COLO668 (cell line): ENCODE results near the gene RNF166.

Experiments used
- DNase-seq: peaks from one replicate; lab custom pipeline; 2025; ENCODE audit not compliant: unreplicated experiment; lab: John Stamatoyannopoulos, UW

The RNF166 gene

DNA sequence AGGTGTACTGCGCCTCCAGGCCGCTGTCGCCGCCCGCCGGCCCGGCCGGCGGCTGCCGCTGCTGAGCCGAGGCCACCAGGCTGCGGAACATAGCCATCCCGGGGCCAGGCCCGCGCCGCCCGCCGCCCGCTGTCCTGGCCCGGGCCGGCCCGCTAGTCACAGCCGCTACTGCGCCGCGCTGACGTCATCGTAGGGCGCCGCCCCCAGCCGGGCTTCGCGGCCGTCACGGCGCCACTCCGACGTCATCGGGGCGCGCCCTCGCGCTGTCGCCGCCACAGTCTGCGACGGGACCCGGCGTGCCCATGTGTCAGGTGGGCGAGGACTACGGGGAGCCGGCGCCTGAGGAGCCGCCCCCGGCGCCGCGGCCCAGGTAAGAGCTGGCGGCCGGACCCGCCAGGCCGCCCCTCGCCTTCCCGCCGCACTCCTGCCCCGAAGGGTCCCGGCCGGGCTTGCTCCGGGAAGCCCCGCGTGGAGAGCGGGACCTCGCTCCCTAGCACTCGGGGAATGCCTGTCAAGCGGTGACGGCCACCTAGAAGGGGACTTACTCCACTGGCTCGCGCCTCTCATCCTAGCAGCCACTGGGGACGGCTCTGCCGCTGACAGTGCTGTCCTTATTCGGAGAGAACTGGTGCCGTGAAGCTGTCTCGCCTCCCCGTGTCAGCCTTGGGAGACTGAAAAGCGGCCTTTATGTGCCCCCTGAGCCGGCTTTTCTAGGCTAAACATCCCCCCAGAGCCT is at the start of gene RNF166, which contains the start of gene CTU2:
RNF166 (minus strand) TSS at position 180 of the 736 bp plus-strand sequence; CDS start at position 97, 83 bp downstream.
CTU2 (plus strand) TSS at position 275 of the 736 bp plus-strand sequence; CDS start at position 303, 28 bp downstream.
- DNase-seq: peak; percentile 92

- no peak for DNase-seq
These were observed 48.9 kb upstream of the RNF166 start for GRCh38 chr16:88754912-88755744.

GRCh38 chr16:88754109-88754911 is 48.1 kb upstream of the RNF166 start:
- DNase-seq: no peak

- DNase-seq: no peak
These were observed 47.4 kb upstream of the RNF166 start for GRCh38 chr16:88753602-88754001.

DNA sequence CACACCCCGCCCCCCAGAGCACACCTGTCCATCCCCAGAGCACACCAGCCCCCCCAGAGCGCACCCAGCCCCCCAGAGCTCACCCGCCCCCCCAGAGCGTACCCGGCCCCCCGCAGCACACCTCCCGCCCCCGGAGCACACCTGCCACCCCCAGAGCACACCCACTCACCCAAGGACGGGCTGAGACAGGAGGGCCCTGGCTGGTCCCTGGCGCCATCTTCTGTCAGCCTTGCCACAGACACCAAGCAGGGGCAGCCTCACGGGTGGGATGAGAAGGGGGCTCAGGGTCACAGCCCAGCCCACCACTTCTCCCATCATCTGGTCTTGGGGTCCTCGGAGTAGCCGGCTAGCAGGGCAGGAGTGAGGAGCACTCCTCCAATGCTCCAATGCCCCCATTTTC is 47.0 kb upstream of the RNF166 start:
- no peak for DNase-seq

GRCh38 chr16:88752386-88753002 is 46.3 kb upstream of the RNF166 start:
- DNase-seq: no peak

DNA sequence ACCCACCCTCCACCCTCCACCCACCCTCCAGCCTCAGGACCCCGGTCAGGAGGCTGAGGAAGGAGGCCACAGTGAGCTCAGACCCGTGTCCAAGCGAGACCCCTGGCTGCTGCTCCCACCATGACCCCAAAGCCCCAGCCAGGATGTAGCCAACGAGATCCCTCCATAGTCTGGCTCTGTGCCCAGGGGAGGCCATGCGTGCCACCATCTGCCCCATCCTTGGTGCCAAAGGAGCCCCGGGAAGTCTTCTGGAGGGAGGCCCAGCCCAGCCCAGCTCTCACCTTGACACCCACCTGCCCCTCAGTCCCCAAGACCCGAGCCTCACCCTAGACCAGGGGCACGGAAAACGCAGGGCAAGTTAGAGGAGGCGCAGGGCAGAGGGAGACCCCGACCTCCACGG is 44.6 kb upstream of the RNF166 start:
- DNase-seq: no peak

DNA sequence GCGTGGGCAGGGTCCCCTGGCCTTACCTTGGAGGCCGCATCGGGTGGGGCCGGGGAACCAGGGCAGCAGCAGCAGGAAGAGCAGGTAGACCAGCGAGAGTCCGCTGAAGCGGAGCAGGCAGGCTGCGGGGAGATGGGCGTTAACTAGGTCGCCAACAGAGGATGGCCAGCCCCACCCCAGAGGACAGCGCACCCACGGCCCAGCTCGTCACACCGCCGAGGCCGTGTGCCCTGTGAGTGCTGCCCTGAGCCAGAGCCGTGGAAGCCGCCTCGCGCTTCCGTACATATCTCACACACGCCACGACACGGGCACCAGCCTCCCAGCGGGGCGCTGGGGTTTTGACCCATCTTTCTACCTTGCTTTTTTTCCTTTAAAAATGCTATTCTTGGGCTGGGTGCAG is 43.1 kb upstream of the RNF166 start:
- DNase-seq: no peak

GRCh38 chr16:88748364-88748763 is 42.2 kb upstream of the RNF166 start:
- DNase-seq: no peak

GRCh38 chr16:88747588-88748301 is 41.5 kb upstream of the RNF166 start:
- peak; percentile 74 for DNase-seq

GRCh38 chr16:88746506-88746905 is 40.3 kb upstream of the RNF166 start:
- DNase-seq: peak; percentile 13

DNA sequence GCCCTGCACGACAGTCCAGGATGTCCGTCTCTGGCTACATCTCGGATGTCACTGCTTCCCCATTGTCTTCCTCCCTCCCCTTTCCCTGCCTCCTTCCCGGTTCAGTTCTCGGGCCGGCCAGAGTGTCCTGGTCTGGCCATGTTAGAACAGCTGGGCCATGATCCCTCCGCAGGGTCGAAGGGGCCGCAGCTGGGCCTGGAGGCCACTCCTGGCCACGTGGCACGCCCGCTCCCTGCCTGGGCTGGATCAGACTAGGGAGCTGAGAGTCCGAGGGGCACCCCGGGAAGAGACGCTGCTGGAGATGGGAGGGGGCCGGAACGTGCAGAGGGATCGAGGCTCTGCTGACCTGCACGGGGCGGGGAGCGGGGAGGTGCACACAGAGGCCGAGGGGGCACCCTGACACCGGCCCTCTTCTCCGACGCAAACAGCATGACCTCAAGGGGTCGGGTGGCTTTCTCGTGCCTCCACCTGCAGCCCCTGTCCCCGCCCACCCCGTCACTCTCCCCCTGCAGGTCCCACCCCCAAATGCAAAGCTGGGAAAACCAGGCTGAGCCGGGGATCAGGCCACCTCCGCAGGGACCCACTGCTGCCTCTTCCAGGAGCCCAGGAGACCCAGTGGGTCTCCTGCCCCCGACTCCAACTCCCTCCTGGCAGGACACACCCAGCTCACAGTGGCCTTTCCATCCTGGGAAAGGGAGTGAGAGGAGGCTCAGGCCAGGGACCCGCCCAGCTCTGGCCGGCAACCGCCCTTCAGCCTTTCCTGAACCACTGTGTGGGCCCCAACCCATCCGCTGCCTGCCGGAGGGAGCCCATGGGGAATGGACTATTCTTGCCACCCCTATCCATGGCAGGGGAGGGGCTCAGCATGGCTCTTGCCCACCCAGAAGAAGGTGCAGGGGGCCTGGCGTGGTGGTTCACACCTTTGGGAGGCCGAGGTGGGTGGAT is 38.6 kb upstream of the RNF166 start:
- no peak for DNase-seq

DNA sequence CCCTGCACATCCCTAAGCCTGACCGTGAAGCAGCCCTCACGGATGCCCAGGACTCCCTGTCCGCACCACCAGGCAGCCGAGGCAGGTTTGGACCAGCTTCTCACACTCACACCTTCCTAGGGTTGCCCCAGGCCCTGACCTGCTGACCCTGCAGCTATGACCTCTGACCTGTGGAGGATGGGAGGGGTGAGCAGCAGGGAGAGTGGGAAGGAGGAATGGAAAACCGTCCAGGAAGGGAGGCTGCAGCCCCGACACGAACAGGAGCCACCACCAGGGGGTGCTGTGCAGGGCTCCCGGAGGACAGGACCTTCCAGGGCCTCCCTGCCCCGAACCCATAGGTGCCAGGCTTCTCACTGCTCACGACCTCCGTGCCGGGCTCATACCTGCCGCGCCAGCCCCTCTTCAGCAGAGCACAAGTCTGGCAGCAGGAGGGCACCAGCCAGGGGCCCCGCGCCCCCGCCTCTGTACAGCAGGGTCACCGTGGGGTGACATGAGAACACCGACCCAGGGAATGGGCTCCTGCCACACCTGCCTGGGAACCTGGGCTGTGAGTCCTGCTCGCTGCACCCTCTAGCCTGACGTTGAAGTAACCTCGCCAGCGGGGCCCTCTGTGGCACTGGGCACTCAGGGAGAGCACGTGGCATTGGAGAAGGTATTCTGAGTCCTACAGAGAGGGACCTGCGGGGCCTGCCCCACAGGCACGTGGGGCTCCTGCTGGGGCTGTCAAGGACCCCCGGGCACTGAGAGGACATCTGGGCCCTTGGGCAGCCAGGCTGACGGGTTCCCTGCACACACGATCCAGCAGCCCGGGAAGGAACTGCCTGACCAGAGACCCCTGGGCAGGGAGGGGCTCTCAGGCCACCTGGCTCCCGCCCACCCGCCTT is 37.7 kb upstream of the RNF166 start:
- peak; percentile 86 for DNase-seq

DNA sequence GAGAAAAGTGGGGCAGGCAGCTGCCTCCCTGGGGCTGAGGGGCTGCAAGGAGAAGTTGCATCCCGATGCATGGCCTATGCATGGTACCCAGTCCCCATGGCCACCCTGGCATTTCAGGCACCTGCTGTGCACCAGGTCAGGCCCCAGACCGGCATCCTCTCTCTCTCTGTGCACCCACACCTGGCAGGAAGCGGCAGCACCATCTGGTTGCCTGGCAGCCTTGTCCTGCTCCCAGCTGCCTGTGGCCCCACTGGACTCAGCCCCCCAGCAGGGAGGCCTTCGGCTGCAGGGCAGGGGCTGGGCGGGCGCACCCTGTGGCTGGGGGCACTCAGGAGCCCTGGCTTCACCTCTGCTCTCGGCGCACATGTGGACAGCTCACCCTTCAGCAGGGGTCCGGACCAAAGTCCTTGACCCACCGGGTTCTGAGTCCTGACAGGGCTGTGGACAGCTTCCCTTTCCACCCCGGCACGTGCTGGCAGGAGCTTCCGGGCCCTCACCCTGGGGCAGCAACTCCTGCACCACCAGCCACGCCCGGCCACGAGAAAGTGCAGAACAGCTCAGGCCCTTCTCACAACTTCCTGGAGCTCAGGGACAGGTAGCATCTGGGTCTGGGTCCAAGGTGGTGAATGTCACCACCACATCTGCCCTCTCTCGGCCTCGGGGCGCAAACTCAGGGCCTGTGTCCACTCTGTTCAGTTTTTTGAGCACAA is 36.8 kb upstream of the RNF166 start:
- peak; percentile 77 for DNase-seq

- no peak for DNase-seq
These were observed 35.2 kb upstream of the RNF166 start for GRCh38 chr16:88741368-88741767.

- no peak for DNase-seq
These were observed 34.5 kb upstream of the RNF166 start for GRCh38 chr16:88740727-88741055.

DNA sequence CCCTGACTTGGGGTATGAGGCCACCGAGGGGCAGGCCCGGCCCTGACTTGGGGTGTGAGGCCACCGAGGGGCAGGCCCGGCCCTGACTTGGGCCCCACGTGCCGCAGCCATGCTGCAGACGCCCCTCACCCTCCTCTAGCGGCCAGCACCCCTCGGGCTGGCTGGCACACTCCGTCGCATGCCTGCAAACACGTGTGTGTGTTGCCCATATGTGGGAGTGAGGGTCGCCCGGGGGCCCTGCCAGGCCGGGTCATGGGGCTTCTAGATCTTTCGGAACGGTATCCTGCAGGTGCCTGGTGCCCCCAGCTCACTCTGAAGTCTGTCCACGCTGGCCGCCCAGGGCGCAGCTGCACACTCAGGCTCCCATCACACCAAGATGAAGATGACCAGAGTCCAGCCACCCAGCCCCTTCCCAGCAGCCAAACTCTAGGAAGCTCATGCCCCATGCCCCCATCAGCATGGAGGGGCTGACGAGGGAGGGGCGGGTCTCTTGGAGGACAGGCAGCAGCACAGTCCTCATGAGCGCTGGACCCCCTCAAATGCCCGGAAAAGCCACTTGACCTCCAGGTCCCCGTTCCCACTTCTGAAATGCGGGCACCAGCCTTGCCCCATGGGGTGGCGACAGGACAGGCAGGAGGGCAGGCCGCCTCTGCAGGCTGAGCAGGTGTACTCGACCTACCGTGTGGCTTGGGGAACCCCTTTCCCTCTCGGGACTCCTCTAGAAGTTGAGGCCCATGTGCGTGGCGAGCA is 33.9 kb upstream of the RNF166 start:
- DNase-seq: no peak
